ENCODE measurements around the gene TRAFD1.

The TRAFD1 gene

DNA sequence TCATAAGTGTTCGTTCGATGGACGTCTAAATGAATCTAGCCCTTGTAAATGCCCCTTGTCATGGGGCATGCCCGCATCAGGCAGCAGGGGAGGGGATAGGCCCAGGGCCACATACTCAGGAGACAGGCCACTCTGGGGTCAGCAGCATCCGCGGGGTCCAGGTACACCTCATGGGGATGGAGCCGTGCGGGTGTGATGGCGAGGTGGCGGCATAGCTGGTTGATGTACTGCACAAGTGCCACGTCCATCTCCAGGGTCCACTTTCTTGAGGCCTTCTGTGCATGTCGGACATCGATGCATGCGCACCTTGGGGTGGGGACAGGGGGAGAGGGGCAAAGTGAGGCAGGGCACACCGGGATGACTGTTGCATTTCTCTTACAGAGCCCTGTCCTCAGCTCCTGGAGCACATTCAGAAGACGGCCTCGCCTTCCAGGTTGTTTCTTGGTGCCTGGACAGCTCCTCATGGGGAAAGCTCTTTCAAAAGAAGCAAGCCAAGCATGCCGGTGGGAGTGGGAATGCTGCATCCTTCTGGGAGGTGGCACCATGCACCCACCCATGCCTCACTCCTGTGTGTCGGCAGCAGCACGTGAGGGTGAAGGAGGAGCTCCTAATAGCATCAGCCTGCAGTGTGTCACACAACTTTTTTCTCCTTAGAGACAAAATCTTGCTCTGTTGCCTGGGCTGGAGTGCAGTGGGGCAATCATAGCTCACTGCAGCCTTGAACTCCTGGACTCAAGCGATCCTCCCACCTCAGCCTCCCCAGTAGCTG, 47.4 kb downstream of the TRAFD1 start:
- no peak for DNase-seq (ENCODE audit: extremely low spot score)
- CTCF ChIA-PET, result interaction anchor here (1.1 to 1.5 kb wide), 3 partner anchors 20 to 27 kb away, joined by 4 to 6 read pairs (median 5); no protein-coding TSS in a partner anchor
- POLR2A ChIA-PET, result no interaction called here

DNA sequence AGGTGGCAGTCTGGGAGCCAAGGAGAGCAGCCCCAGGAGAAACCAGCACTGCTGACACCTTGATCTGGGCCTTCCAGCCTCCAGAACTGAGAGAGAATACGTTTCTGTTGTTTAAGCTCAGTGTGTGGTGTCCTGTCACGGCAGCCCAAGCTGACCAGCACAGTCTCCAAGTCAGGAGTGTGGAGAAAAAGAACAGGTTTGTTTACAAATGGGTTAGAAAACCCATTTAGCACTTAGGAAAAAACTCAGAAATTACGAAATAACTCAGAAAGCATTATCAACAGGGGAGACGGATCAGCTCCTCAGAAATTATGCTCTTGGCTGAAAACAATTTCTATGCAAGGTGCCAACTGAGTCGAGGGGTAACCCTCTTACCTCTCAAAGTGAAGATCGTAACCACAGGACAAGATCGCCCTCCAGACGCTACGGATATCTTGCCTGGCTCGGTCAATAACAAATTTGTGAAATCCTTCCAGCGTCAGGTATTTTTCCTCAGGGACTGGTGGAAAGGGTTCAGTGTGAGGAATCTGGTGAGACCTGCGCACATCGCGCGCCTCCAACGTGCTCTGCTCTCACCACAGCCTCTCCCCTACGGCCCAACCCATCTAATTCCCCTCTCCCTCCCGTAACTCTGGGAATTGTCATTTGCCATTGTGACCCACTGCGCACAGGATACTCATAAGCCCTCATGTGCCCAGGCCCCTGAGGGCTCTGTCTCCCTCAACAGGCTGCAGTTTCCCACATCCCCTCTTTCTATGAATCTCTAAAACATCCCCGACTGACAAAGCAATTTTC, 50.2 kb downstream of the TRAFD1 start:
- TF ChIP-seq, protein P1, sequence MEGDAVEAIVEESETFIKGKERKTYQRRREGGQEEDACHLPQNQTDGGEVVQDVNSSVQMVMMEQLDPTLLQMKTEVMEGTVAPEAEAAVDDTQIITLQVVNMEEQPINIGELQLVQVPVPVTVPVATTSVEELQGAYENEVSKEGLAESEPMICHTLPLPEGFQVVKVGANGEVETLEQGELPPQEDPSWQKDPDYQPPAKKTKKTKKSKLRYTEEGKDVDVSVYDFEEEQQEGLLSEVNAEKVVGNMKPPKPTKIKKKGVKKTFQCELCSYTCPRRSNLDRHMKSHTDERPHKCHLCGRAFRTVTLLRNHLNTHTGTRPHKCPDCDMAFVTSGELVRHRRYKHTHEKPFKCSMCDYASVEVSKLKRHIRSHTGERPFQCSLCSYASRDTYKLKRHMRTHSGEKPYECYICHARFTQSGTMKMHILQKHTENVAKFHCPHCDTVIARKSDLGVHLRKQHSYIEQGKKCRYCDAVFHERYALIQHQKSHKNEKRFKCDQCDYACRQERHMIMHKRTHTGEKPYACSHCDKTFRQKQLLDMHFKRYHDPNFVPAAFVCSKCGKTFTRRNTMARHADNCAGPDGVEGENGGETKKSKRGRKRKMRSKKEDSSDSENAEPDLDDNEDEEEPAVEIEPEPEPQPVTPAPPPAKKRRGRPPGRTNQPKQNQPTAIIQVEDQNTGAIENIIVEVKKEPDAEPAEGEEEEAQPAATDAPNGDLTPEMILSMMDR (IDR thresholded peaks at IDR 0.05; ENCODE audit: control extremely low read depth, extremely low read depth, low read depth, missing control alignments), result no peak
- ChIA-PET CTCF (interaction anchor here (0.9 to 1.5 kb wide), 2 partner anchors 22 to 24 kb away, joined by 3 read pairs; no protein-coding TSS in a partner anchor), POLR2A (no interaction called here)
- DNase-seq (ENCODE audit: extremely low spot score), result no peak

More for the DNA sequence above, 47.4 kb downstream of the TRAFD1 start:
- TF ChIP-seq, protein P1 (IDR thresholded peaks at IDR 0.05; ENCODE audit: control extremely low read depth, extremely low read depth, low read depth, missing control alignments), result no peak

DNA sequence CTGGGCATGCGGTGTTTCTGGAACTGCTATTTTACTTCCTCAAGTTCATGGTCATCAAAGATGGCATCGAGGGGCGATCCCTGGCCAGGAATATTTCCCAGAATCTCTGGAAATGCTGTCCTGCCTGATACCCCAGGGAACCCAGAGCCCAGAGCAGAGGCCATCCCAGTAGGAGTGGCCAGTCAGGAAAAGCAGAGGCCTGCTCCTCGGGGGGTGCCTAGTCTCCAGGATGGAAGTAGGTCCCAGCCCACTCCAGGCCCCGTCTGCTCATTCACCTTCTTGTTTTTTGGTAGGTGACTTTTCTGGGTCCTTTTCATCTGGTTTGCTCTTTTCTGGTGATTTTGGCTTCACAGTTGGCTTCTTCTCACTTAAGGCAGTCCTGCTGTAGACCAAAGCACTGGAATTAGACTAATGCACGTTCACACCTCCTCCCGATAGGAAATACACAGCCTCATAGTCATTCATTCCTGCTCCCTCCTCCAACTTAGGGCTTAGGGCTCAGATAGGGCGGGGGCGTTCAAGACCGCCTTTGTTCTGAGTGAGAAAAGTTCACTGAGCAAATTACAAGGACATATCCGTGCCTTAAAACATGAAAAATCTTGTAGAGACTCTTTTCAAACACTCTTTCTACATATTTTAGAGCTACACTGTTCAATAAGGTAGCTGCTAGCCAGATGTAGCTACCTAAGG, 51.1 kb downstream of the TRAFD1 start:
- DNase-seq (ENCODE audit: extremely low spot score), result no peak
- CTCF ChIA-PET, result no interaction called here
- POLR2A ChIA-PET, result no interaction called here
- TF ChIP-seq, protein P1 (IDR thresholded peaks at IDR 0.05; ENCODE audit: control extremely low read depth, extremely low read depth, low read depth, missing control alignments), result no peak

DNA sequence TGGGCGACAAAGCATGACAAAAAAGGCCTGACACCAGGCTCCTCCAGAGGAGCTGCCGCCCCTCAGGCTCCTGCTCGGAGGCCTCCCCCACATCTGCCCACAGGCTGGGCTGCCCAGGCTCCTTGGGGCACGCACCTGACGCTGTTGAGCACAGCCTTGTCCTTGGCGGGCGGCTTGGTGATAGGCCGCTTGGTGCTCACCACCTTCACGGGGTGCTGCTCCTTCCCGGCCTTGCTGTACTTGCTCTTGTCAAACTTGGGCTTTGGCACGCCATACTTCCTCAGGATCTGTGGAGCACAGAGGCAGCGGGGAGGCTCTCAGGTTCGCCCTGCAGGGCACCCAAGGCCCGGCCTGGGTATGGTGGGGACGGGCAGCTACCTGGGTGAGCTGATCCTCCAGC, 53.4 kb downstream of the TRAFD1 start:
- no peak for DNase-seq (ENCODE audit: extremely low spot score)
- TF ChIP-seq, protein P1 (IDR thresholded peaks at IDR 0.05; ENCODE audit: control extremely low read depth, extremely low read depth, low read depth, missing control alignments), result no peak
- ChIA-PET CTCF (no interaction called here), POLR2A (no interaction called here)

DNA sequence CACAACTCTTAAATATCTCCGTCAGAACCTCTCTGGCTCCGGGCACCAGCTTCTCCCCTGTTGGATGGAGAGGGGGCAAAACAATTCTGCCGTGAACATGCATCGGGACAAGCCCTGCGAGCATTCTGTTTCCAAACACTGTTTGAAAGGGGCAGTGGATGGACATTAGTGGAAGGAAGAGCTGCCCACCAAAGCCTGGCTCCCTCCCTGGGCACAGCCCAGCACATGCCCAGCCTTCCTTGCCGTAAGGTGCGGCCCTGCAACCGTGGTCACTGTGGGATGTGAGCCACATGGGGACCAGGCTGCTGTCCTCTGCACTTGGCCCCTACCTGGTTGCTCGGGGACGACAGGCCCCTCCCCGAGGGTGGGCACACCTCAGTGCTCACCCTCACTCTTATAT, 54.0 kb downstream of the TRAFD1 start:
- ChIA-PET CTCF (no interaction called here), POLR2A (no interaction called here)
- TF ChIP-seq, protein P1 (IDR thresholded peaks at IDR 0.05; ENCODE audit: control extremely low read depth, extremely low read depth, low read depth, missing control alignments), result no peak
- no peak for DNase-seq (ENCODE audit: extremely low spot score)

DNA sequence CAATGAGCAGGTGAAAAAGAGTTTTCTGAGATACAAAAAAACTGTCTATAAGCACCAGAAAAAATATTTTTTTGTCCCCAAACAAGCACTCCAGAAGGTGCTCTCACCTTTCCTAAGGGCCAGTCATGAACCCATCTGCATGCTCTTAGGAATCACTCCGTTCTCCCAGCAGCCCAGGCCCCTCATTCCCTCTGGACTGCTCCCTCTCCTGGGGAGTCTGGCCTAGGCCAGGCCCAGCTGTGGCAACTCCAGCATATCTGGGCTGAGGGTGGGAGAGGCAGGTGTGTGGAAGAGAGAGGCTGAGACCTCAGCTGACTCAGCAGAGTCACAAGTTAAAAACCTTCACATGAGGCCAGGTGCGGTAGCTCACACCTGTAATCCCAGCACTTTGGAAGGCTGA, 54.6 kb downstream of the TRAFD1 start:
- ChIA-PET CTCF (no interaction called here), POLR2A (no interaction called here)
- TF ChIP-seq, protein P1 (IDR thresholded peaks at IDR 0.05; ENCODE audit: control extremely low read depth, extremely low read depth, low read depth, missing control alignments), result no peak
- DNase-seq (ENCODE audit: extremely low spot score), result no peak

Data from GM10248 (cell line).